Cardiac muscle cell (in vitro differentiated cells and primary cell): Measurements from ENCODE around the gene KNSTRN. TPM values are rescaled to one million over a fixed set of nuclear protein-coding genes. Genes with fewer than 3 reads are reported as not detected.

Experiments
- DNase-seq, 2 donors: peaks; one replicate each; pipeline versions ENCODE4 v3.0.0 to v3.0.0-alpha.2; 2010 to 2017; ENCODE audit warnings: low read depth in 1 of 2, low spot score in 1 of 2
- H3K27ac ChIP-seq: fragments of 200-600 bp; sonication (generic); 2 replicates; pipeline ENCODE4 v1.5.1; 2016
- H3K27me3 ChIP-seq: fragments of 200-600 bp; sonication (generic); 2 replicates; pipeline ENCODE4 v1.6.0; 2016; ENCODE audit warnings: control low read depth
- H3K36me3 ChIP-seq: fragments of 200-600 bp; sonication (generic); 2 replicates; pipeline ENCODE4 v1.5.1; 2016; ENCODE audit warnings: control low read depth
- H3K4me1 ChIP-seq: fragments of 200-600 bp; sonication (generic); 2 replicates; pipeline ENCODE4 v1.8.1; 2017; ENCODE audit warnings: low read depth, mild to moderate bottlenecking, mixed run types
- H3K4me3 ChIP-seq: fragments of 200-600 bp; sonication (generic); 2 replicates; pipeline ENCODE4 v1.5.1; 2016; ENCODE audit warnings: mild to moderate bottlenecking
- H3K9me3 ChIP-seq: fragments of 200-600 bp; sonication (generic); 2 replicates; pipeline ENCODE4 v1.5.1; 2017; ENCODE audit warnings: low read depth, mild to moderate bottlenecking, control low read depth
- polyA plus RNA-seq: library from polyadenylated mRNA; unstranded; fragments of >200 nt; fragmentation: Nextera tagmentation; extraction: Ambion mirVana; gene quantifications from 2 replicates; pipeline ENCODE4 v1.2.1, GENCODE V29; 2016
- total RNA-seq: library from RNA; depleted of rRNA; stranded (reverse); fragments of >200 nt; gene quantifications from 2 replicates; pipeline ENCODE4 v1.2.3, GENCODE V29; 2016
- TF ChIP-seq, protein P1 (sequence below): IDR thresholded peaks from 2 replicates; pipeline ENCODE4 v1.5.1; 2012; ENCODE audit warnings: low read depth, mild to moderate bottlenecking, low read length

KNSTRN gene
- total and polyA plus RNA-seq, 2 experiments from 2014 or later, result 23.0 to 84.3 TPM

- H3K36me3 ChIP-seq, result no peaks in the 10 kb centered on the region
- no peak for DNase-seq
- H3K27ac ChIP-seq, result no peak overlapping the region
- no peak overlapping the region for H3K4me3 ChIP-seq
- TF ChIP-seq, protein P1, sequence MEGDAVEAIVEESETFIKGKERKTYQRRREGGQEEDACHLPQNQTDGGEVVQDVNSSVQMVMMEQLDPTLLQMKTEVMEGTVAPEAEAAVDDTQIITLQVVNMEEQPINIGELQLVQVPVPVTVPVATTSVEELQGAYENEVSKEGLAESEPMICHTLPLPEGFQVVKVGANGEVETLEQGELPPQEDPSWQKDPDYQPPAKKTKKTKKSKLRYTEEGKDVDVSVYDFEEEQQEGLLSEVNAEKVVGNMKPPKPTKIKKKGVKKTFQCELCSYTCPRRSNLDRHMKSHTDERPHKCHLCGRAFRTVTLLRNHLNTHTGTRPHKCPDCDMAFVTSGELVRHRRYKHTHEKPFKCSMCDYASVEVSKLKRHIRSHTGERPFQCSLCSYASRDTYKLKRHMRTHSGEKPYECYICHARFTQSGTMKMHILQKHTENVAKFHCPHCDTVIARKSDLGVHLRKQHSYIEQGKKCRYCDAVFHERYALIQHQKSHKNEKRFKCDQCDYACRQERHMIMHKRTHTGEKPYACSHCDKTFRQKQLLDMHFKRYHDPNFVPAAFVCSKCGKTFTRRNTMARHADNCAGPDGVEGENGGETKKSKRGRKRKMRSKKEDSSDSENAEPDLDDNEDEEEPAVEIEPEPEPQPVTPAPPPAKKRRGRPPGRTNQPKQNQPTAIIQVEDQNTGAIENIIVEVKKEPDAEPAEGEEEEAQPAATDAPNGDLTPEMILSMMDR, result no peak
- no peaks in the 10 kb centered on the region for H3K9me3 ChIP-seq
- peaks cover 8% of the 10 kb centered on the region for H3K27me3 ChIP-seq
- no peaks in the 10 kb centered on the region for H3K4me1 ChIP-seq
These were observed 13.6 kb upstream of the KNSTRN start for GRCh38 chr15:40368719-40369473.

DNA sequence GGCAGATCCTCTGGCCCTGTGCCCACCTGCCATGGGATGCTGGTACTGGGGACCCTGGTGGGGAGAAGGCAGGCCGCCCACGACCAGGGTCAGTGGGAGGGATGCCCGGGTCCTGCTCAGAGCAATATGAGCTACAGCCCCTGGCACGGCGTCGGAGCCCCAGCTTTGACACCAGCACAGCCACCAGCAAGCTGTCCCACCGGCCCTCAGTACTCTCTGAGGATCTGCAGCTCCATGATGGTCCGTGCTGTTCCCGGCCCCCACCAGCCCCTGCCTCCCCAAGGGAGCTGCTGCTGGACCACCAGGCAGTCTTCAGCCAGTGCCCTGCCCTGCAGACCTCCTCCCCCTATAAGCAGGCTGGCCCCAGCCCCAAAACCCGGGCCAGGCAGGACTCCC, 13.0 kb upstream of the KNSTRN start:
- DNase-seq, result no peak
- TF ChIP-seq, protein P1, result no peak
- no peaks in the 10 kb centered on the region for H3K36me3 ChIP-seq
- H3K27me3 ChIP-seq, result peaks cover 8% of the 10 kb centered on the region
- no peak overlapping the region for H3K4me3 ChIP-seq
- no peaks in the 10 kb centered on the region for H3K9me3 ChIP-seq
- no peak overlapping the region for H3K27ac ChIP-seq
- H3K4me1 ChIP-seq, result no peaks in the 10 kb centered on the region

DNA sequence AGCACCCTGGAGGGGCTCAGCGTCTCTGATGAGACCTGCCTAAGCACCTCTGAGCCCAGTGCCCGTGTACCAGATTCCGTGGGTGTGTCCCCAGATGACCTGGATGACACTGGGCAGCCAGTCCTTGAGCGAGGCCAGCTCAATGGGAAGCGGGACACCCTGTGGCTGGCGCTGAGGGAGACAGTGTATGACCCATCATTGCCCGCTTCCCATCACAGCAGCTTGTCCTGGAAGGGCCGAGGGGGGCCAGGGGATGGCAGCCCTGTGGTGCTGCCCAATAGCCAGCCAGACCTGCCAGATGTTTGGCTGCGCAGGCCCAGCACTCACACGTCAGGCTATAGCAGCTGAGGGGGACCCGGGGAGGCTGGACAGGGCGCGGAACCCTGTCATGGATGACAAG, 12.6 kb upstream of the KNSTRN start:
- H3K4me1 ChIP-seq, result no peaks in the 10 kb centered on the region
- no peak for DNase-seq
- TF ChIP-seq, protein P1, result no peak
- no peaks in the 10 kb centered on the region for H3K9me3 ChIP-seq
- no peak overlapping the region for H3K4me3 ChIP-seq
- H3K27ac ChIP-seq, result no peak overlapping the region
- no peaks in the 10 kb centered on the region for H3K36me3 ChIP-seq
- H3K27me3 ChIP-seq, result peaks cover 8% of the 10 kb centered on the region

DNA sequence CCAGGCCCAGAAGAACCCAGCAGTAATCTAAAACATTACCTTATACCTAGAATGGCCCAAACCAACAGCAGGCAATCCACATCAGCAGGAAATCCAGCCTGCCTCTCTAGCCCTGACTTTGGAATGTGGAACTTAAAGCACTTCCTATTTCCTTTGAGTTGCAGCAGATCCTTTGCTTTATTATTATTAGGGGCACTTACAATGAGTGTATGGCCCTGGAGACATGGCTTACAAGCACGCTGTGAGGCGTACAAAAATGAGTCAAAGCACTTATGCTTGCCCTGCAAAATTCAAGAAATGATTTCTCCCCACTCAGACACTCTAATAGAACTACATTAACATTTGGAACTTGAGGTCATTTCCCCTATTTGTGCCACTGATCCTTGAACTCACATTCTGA, 9.5 kb upstream of the KNSTRN start:
- TF ChIP-seq, protein P1, result no peak

GRCh38 chr15:40377606-40378005, 4.9 kb upstream of the KNSTRN start:
- H3K36me3 ChIP-seq, result no peaks in the 10 kb centered on the region
- H3K27me3 ChIP-seq, result no peaks in the 10 kb centered on the region
- TF ChIP-seq, protein P1, result no peak
- no peak overlapping the region for H3K4me3 ChIP-seq
- no peak overlapping the region for H3K27ac ChIP-seq
- no peaks in the 10 kb centered on the region for H3K9me3 ChIP-seq
- H3K4me1 ChIP-seq, result no peaks in the 10 kb centered on the region
- DNase-seq, result no peak

More for the DNA sequence above, 9.5 kb upstream of the KNSTRN start:
- Histone ChIP-seq H3K4me3 (no peak overlapping the region), H3K9me3 (no peaks in the 10 kb centered on the region), H3K27me3 (peaks cover 3% of the 10 kb centered on the region), H3K27ac (no peak overlapping the region), H3K4me1 (no peaks in the 10 kb centered on the region), H3K36me3 (no peaks in the 10 kb centered on the region)
- DNase-seq, result no peak
